Measurements from ENCODE around the gene TGM5.

TGM5 gene

DNA sequence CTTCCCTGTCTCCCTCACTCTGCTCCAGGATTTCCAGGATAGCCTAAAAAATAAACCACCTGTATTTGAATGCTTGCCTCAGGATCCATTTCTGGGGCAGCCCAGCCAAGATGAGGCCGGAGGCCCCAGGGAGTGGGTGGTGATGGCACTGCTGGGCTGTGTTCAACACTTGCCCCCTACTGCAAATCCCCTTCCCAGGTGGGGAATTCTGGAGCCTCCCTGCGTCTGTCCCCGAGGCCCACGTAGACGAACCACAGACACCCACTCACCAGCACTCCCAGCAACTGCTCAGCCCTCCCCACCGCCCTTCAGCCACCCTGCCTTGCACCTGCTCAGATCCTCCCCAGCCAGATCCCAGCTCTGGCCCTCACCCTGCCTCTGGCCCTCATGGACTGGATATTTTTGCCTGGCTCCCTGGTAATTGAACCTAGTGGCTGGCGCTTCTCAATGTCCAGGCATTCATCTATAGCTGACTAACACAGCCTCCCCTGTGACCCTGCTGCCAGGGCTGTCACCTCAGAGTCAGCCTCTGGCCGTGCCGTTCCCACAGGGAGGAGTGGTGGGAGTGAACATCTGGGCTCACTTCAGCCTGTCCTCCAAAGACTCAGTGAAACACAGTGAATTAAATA, 28.8 kb downstream of the TGM5 start:
- intact Hi-C loops (cut with DNase I; ENCODE audit: low total_unique reads): no loop called here
- H3K36me3 ChIP-seq: no peaks in the 10 kb centered on the region
- DNase-seq: no peak
- peaks cover 0 to 2% of the 10 kb centered on the region in 2 donors for H3K27me3 ChIP-seq
- no peak overlapping the region for H3K4me3 ChIP-seq
- no peaks in the 10 kb centered on the region for H3K9me3 ChIP-seq
- peaks cover 0 to 9% (median 2%) of the 10 kb centered on the region in 4 donors for H3K4me1 ChIP-seq
- TF ChIP-seq, protein P1, sequence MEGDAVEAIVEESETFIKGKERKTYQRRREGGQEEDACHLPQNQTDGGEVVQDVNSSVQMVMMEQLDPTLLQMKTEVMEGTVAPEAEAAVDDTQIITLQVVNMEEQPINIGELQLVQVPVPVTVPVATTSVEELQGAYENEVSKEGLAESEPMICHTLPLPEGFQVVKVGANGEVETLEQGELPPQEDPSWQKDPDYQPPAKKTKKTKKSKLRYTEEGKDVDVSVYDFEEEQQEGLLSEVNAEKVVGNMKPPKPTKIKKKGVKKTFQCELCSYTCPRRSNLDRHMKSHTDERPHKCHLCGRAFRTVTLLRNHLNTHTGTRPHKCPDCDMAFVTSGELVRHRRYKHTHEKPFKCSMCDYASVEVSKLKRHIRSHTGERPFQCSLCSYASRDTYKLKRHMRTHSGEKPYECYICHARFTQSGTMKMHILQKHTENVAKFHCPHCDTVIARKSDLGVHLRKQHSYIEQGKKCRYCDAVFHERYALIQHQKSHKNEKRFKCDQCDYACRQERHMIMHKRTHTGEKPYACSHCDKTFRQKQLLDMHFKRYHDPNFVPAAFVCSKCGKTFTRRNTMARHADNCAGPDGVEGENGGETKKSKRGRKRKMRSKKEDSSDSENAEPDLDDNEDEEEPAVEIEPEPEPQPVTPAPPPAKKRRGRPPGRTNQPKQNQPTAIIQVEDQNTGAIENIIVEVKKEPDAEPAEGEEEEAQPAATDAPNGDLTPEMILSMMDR (IDR thresholded peaks at IDR 0.05): no peak
- no peak overlapping the region for H3K27ac ChIP-seq

GRCh38 chr15:43235536-43235935, 31.2 kb downstream of the TGM5 start:
- H3K4me1 ChIP-seq: no peaks in the 10 kb centered on the region
- H3K9me3 ChIP-seq: no peaks in the 10 kb centered on the region
- intact Hi-C loops (cut with DNase I; ENCODE audit: low total_unique reads): no loop called here
- no peak for DNase-seq
- no peak overlapping the region for H3K27ac ChIP-seq
- H3K27me3 ChIP-seq: peaks cover 0 to 2% of the 10 kb centered on the region in 2 donors
- no peaks in the 10 kb centered on the region for H3K36me3 ChIP-seq
- no peak overlapping the region for H3K4me3 ChIP-seq
- TF ChIP-seq, protein P1 (IDR thresholded peaks at IDR 0.05): no peak

- H3K4me1 ChIP-seq: no peaks in the 10 kb centered on the region
- TF ChIP-seq, protein P1 (IDR thresholded peaks at IDR 0.05): no peak
- H3K9me3 ChIP-seq: no peaks in the 10 kb centered on the region
- H3K27me3 ChIP-seq: peaks cover 0 to 2% of the 10 kb centered on the region in 2 donors
- intact Hi-C loops (cut with DNase I; ENCODE audit: low total_unique reads): no loop called here
- no peak overlapping the region for H3K4me3 ChIP-seq
- no peak overlapping the region for H3K27ac ChIP-seq
- no peak for DNase-seq
- H3K36me3 ChIP-seq: no peaks in the 10 kb centered on the region
Measured at GRCh38 chr15:43232289-43232874, 34.3 kb downstream of the TGM5 start.

DNA sequence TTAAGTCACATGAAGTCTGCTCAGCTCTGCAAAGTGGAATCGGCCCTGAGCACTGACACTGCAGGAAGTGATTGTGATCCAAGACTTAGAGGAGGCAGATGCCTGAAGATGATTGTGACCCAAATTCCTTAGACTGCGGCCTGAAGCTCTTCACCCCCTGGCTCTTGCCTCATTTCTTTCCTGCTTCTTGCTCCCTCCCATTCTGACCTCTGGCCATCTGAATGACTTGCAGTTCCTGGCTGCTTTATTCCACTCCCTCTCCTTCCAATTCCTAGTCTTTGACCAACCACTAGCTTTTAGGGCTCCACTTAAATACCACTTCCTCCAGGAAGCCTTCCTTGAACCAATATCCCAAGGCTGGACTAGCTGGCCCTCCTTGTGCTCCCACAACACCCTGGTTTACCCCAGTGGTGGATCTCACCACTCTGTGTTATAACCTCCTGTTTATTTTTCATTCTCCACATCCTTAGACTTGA, 36.0 kb downstream of the TGM5 start:
- H3K4me3 ChIP-seq: no peak overlapping the region
- peak overlapping the region in 1 of 2 donors; percentile 41 for H3K27ac ChIP-seq
- TF ChIP-seq, protein P1 (IDR thresholded peaks at IDR 0.05): no peak
- DNase-seq: peak; percentile 63 to 74
- no peaks in the 10 kb centered on the region for H3K36me3 ChIP-seq
- intact Hi-C loops (cut with DNase I; ENCODE audit: low total_unique reads): no loop called here
- no peaks in the 10 kb centered on the region for H3K9me3 ChIP-seq
- H3K4me1 ChIP-seq: no peaks in the 10 kb centered on the region
- H3K27me3 ChIP-seq: peaks cover 0 to 4% of the 10 kb centered on the region in 2 donors

DNA sequence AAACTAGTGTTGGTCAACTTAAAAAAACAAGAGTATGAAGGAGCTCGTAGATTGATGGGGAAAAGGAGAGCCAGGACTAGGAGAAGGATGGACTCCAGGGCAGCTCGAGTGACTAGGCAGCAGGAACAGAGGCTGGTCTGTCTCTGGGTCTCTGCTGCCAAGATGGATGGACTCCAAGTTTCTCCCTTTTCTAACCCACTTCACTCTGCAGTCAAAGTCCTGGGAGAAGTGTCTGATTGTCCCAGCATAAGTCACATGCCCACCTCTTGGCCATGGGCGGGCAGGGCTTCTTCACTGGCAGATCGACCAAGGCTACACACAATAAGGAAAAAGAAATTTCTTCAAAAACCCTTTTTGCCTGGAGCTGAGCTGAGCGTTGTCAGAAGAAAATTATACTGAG, 36.8 kb downstream of the TGM5 start:
- no peaks in the 10 kb centered on the region for H3K4me1 ChIP-seq
- peaks cover 0 to 4% of the 10 kb centered on the region in 2 donors for H3K27me3 ChIP-seq
- TF ChIP-seq, protein P1 (IDR thresholded peaks at IDR 0.05): no peak
- H3K4me3 ChIP-seq: no peak overlapping the region
- H3K36me3 ChIP-seq: no peaks in the 10 kb centered on the region
- H3K27ac ChIP-seq: peak overlapping the region in 1 of 2 donors; percentile 33
- DNase-seq: no peak
- H3K9me3 ChIP-seq: no peaks in the 10 kb centered on the region
- intact Hi-C loops (cut with DNase I; ENCODE audit: low total_unique reads): loop anchor here (5.0 kb wide), 1 partner anchor 52 kb away; no protein-coding TSS in a partner anchor
